ENCODE data around the gene TENM3. TPM values are rescaled to one million over a fixed set of nuclear protein-coding genes. Genes with fewer than 3 reads are reported as not detected.

Gene TENM3
- total RNA-seq, 1 donor = 14.0 TPM

GRCh38 chr4:182775075-182775474 is 531.9 kb downstream of the TENM3 start:
- no peak for DNase-seq (ENCODE audit: low read depth)
- H3K4me3 ChIP-seq (ENCODE audit: low read depth, low read length) = no peak overlapping the region
- no peak for TF ChIP-seq CTCF (IDR thresholded peaks at IDR 0.05; ENCODE audit: insufficient read depth, low read length)

GRCh38 chr4:182776376-182777105 is 533.3 kb downstream of the TENM3 start:
- TF ChIP-seq CTCF (IDR thresholded peaks at IDR 0.05; ENCODE audit: insufficient read depth, low read length) = no peak
- H3K4me3 ChIP-seq (ENCODE audit: low read depth, low read length) = no peak overlapping the region
- no peak for DNase-seq (ENCODE audit: low read depth)

- no peak for TF ChIP-seq CTCF (IDR thresholded peaks at IDR 0.05; ENCODE audit: insufficient read depth, low read length)
- no peak overlapping the region for H3K4me3 ChIP-seq (ENCODE audit: low read depth, low read length)
- no peak for DNase-seq (ENCODE audit: low read depth)
Observed at GRCh38 chr4:182778222-182778982, 535.2 kb downstream of the TENM3 start.

- TF ChIP-seq CTCF (IDR thresholded peaks at IDR 0.05; ENCODE audit: insufficient read depth, low read length) = no peak
- no peak for DNase-seq (ENCODE audit: low read depth)
- no peak overlapping the region for H3K4me3 ChIP-seq (ENCODE audit: low read depth, low read length)
Observed at GRCh38 chr4:182786991-182787390, 543.8 kb downstream of the TENM3 start.

GRCh38 chr4:182788201-182788600 is 545.0 kb downstream of the TENM3 start:
- no peak for DNase-seq (ENCODE audit: low read depth)
- TF ChIP-seq CTCF (IDR thresholded peaks at IDR 0.05; ENCODE audit: insufficient read depth, low read length) = no peak
- no peak overlapping the region for H3K4me3 ChIP-seq (ENCODE audit: low read depth, low read length)

GRCh38 chr4:182789529-182789928 is 546.3 kb downstream of the TENM3 start:
- no peak for TF ChIP-seq CTCF (IDR thresholded peaks at IDR 0.05; ENCODE audit: insufficient read depth, low read length)
- H3K4me3 ChIP-seq (ENCODE audit: low read depth, low read length) = no peak overlapping the region
- DNase-seq (ENCODE audit: low read depth) = no peak

Measured in fibroblast of the aortic adventitia (primary cell).